Hippocampal formation (tissue), 2 donors: Measurements from ENCODE around the gene PKNOX2.

Experiments used
- DNase-seq, 2 donors: peaks; one replicate each; lab custom pipeline; 2025; lab: John Stamatoyannopoulos, UW

The PKNOX2 gene

GRCh38 chr11:125173027-125173426 lies 8.5 kb downstream of the PKNOX2 start:
- DNase-seq: no peak

- no peak for DNase-seq
Measured at GRCh38 chr11:125173556-125173955, 9.0 kb downstream of the PKNOX2 start.

DNA sequence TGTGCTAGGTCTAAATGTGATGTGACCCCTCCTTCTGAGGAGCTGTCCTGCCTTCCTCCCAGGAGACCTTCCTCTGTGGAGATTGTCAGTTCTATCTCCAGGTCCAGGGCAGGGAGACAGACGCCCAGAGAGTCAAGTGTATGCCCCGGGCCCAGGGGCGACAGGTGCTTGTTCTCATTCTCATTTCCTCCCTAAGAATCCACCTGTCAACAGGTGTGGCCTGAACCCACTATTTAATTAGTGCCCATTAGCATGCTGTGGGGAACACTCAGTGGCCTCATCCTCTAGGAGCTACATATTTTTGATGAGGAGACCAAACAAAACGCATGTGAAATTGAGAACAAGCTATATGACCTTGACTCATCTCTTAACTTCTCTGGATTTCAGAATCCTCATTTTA lies 9.5 kb downstream of the PKNOX2 start:
- DNase-seq: no peak

DNA sequence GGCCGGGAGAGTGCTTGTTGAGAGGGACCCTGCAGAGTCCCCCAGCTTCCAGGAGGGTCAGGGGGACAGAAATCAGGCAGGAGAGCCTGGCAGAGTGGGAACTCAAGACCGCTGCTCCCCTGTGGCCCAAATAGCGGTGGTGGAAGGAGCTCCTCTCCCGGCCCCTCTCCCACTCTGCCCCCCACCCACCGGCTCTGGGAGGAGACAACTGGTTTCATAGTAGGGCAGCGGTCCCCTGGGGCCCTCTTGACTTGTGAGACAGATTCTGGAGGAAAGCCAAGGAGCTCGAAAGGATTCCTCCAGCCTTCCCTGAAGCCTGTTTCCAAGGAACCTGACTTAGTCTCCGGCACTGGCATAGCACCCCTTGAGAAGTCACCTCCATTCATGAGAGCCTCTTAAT lies 10.1 kb downstream of the PKNOX2 start:
- no peak for DNase-seq

DNA sequence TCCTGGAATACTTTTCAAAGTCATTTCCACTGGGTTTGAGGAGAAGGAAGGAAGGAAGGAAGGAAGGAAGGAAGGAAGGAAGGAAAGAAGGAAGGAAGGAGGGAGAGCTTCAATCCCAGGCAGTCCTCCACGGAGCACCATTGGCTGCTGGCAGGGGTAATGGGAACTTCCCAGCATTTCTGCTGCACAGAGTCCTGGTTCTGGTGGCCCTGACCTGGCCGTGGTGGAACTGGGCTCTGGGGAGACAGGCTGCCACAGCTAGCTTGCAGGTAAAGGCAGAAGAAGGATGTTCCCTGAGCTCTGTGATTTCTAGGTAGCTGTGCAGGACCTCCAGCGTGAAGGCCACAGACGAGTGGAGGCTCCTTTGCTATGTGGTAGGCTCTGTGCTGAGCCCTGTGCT lies 10.6 kb downstream of the PKNOX2 start:
- DNase-seq: no peak

DNA sequence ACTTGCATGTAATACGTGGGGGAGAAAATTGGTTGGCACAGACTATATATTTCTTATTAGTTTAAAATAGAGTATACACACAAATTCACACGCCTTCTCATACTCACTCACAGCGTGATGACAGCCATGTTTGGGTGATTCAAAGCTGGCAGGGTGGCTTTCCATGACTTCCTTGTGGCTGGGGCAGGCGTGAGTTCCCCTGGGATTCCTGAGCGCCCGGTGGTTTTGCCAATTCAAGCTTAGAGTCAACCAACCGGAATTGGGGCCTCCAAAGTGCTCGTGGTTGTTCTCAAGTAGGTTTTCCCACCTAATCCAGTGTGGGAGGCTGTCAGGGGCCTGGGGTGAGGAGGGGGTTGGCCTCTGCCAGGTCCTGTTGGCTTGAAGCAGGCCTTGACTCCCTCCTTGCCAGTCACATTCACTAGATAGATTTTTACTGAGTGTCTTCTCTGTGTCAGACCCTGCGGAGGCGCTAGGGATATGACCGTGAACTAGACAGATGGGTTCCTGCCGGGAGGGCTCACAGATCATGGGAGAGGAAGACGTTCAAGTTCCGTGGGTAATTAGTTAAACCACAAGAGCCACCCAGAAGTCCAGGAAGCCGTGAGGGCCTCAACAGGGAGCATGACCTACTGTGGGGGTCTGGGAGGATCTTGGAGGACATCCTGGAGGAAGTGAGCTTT lies 11.5 kb downstream of the PKNOX2 start:
- DNase-seq: no peak

DNA sequence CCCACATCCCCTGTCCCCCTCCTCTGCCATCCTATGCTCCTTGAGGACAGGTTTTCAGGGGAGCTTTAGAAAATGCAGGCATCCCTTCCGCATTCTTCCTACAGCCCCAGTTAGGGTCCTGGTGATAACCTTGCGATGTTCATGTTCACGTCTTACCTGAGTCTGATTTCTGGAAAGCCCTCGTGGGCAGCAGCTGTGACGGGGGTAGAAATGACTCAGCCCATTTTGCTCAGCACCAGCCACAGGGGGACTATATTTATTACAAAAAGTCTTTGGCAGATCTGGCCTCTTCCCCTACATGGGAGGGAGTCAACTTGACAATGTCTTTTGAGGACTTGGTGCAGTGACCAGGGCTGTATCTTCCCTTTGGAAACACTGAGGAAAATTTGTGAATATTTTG lies 12.3 kb downstream of the PKNOX2 start:
- DNase-seq: no peak

DNA sequence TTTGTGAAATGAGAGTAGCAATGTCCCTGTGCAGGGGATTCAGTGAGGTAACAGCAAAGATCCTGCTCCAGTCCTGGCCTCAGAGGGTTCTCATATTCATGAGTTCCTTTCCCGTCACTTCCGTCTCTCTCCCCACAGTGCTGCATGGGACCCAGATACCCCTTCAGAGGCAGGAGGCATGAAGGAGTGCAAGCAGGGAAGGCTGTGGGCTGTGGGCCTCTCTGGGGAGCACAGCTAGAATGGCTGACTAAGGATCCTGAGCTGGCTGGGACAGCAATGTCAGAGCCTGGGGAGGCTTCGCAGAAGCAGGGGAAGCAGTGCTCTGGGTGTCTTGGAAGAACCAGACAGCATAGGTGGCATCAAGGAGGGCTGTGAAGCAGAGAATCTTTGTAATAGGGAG lies 13.0 kb downstream of the PKNOX2 start:
- no peak for DNase-seq

DNA sequence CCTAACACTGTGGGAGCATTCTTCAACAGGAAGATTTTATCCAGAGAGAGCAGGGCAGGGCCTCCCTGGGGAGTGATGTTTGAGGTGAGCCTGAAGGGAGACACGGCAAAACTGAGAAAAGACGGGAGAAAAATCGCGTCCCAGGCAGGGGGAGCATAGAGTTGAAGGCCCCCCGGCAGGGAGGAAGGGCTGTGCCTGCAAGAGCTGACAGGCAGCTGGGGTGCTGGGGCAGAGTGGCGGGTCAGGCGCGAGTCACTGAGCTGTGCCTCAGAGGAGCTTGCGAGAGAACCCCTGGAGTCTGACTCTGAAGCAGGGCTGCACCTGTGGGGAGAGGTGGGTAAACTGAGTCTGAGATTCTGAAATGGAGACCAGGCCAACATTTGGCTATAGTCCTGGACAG lies 14.8 kb downstream of the PKNOX2 start:
- no peak for DNase-seq

DNA sequence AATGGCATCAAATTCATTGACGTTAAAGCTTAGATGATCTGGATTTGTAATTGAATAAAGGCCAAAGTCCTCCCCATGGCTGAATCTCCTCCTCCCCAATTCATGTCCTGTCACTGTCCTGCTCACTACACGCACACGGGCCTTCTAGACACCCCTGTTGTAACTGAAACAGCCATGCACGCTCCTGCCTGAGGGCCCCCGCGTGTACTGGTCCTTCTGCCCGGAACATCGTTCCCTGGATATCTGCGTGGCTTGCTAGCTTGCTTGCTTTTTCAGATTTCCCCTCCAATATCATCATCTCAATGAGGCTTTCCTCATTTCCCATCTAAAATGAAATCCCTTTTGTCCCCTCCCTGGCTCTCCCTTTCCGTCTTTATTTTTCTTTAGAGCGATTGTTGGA lies 15.3 kb downstream of the PKNOX2 start:
- DNase-seq: no peak

DNA sequence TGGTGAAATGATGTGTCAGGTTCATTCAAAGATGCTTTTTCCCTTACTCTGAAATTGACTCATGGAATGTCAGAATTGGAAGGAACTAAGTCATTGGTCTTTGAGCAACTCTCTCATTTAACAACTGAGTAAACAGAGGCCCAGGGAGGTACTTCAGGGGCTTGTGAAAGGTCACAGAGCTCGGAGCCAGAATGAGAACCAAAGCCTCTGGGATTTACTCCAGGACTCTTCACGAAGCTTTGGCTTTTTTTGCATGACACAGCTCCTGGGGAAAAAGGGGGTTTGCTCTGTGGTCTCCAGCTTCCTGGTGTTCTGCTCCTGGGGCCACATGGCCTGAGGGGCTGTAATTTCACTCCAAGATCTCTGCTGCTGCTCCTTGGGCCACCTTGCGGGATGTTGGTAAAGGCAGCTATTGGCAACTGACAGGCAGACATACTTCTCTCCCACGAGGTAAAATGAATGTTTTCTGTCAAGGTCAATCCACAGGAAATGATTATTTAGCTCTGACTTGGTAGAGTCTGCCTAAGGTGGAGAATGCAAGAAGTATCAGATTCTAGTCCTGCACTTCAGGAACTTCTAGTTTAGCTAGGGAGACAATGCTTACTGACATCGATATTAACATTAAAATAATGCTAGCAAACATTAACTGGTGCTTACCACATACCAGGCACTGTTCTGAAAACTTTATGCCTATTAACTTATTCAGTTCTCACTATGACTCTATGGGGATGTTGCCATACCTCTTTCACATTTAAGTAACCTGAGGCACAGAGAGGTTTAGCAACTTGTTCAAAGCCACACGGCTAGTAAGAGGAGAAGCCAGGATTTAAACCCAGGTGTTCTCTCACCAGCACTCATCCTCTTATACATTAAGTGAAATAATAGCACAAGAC lies 16.1 kb downstream of the PKNOX2 start:
- DNase-seq: no peak

GRCh38 chr11:125182573-125182972 lies 18.0 kb downstream of the PKNOX2 start:
- DNase-seq: no peak

- DNase-seq: no peak
Measured at GRCh38 chr11:125183641-125184040, 19.1 kb downstream of the PKNOX2 start.

DNA sequence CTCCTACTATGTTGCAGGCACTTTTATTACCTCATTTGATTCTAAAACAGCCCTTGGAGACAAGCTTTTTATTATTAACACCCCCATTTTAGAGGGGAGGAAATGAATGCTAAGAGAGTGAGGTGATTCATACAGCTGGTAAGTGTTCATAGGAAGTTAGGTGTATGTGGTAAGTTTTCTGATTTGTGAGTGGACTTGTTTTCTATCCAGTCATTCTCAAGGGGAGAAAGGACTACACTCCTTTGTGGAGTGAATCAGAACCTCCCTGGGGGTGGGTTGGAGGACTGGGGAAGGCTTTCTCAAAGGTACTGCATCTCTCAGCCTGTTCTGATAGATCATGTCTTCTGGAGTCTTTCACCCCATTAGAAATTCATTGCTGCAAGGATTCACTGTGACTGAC lies 23.5 kb downstream of the PKNOX2 start:
- no peak for DNase-seq

- DNase-seq: no peak
Measured at GRCh38 chr11:125190566-125190965, 26.0 kb downstream of the PKNOX2 start.

GRCh38 chr11:125192183-125192582 lies 27.6 kb downstream of the PKNOX2 start:
- no peak for DNase-seq

DNA sequence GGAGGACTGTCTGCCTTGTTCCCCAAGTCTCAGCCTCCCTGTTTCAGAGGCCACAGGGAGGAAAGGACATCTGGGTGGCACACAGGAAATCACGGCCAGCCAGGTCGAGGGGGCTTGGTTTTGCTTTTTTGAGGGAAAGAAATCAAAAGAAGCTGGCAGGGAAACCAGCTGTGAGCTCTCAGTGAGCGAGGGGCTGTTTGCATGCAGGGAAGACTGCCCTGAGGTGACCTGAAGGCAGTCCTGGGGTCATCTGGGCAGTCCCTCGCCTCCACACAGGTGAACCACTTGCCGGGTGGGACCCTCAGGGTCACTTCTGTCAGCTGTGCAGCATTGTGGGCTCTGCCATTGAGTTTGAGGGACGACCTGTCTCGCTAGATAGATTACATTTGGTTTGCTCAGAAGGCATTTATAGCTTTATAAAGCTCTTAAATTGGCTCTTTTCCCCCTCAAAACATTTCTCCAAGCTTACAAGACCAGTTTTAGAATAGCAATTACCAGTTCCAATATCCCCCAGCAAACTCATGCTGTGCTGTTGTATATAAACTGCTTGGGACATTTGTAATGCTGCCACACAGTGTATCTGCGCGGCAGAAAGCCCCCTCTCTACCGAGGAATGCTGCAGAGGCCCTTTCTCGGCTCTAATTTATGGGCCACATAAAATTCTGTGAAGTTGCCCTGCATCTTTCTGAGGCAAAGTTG lies 28.3 kb downstream of the PKNOX2 start:
- no peak for DNase-seq

DNA sequence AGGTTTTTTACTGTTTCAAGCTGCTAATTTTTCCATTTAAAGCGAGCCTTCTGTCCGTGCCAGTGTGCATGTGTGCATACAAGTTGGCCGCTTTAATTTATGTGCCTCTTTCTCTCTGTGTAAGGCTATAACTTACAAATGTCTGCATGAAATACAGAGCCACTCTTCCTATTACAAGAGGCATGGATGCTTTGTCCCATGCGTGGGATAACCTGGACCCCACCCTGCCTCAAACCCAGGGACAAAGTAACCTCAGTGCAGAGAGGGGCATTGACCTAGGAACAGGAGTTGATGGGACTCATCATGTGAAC lies 28.8 kb downstream of the PKNOX2 start:
- DNase-seq: no peak

DNA sequence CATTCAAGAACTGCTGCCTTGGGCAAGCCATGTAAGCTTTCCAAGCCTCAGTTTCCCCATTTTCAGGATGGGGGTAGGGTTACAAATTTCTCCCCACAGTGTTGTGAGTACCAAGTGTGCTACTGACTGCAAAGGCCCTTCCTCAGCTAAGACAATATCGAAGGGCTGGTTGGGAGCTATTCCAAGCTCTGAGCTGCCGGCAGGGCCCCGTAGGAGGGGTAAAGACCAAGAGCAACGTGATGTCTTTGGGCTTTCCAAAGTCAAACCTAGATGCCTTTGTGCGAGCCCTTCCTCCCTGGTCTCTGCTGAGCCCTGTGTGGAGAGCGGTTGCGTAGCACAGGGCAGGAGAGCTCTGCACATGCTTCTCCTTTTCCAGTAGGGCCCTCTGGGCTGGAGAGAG lies 29.3 kb downstream of the PKNOX2 start:
- DNase-seq: no peak

DNA sequence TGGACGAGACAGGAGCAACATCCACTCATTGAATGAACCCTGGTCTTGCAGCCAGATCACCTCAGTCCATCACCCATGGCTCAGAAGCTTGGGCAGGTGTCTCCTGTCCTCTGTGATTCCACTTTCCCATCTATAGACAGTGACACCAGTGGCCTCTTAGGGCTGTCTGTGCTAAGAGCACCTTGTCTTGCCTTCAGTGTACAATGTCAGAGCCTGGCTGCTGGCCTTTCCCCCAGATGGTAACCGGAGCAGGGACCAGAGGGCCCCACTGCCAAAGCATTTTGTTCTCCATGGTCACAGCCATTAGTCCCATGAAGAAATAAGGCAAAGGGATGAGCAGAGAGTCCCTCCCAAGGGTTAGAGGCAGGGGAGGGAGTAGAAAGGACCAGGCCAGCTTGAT lies 35.4 kb downstream of the PKNOX2 start:
- no peak for DNase-seq

DNA sequence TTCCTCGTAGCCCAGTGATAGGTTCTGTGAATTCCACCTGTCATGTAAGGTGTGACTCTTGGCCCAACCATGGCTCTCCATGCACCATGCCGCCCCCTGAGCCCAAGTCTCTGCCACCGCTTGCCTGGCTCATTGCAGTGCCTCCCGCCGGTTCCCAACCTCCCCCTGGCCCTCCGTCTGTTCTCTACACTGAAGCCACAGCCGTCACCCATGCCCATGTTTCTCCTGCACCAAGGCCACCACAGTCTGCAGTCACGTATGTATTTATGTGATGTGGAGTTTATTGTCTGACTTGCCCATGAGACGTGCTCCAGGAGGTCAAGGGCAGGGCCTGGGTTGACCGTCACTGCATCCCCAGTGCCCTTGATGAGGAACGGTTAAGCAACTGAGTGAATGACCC lies 35.9 kb downstream of the PKNOX2 start:
- DNase-seq: no peak

DNA sequence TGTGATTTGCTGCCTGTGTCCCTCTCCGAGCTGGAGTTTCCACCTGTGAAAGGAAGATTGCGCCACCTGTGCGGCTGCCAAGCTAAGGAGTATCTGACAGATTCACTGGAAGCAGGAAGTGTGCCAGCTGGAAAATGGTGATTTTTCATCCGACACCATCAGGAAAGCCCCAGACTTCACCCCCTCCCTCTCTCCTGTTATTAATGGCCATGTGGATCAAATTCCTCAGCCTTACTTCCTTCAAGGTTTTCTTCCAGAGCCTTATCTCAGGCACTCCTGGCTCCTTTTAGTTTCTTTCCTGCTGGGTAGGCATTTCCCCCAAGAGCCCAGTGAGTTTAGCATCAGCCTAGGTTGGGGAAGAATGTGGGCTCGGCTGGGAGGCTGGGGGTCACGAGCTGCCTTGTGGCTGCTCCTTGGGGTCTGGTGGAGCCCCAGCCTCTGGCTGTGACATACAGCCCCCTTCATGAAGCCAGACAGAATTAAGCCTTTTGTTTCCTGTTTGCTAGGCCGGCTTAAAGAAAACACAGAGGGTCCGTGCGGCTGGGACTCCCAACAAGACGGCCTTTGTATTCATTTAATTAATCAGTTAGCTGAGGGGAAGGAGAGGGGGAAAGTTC lies 37.1 kb downstream of the PKNOX2 start:
- DNase-seq: no peak
